NAMALWA (cell line): ENCODE results near the gene ITGB7.

ENCODE experiments used
- DNase-seq: peaks from one replicate; pipeline ENCODE4 v3.0.0-alpha.2; 2015; ENCODE audit warnings: low spot score

Gene ITGB7

DNA sequence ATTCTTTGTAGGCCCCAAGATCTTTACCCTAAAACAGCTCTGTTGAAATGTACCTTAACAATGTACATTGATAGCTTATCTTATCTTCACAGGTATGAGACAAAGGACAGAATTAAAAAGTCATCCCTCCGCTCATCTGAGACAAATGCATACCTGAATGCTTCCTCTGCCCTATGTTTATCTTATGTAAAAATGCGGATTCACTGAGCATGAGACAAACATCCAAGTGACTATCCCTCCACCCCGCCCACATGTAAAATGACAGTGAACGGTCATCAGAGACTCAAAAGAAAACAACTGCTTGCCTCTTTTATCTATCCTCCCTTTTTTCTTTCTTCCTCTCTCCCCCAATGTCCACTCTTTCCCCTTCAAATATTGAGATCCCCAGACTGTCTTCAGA is 63.7 kb downstream of the ITGB7 start:
- no peak for DNase-seq
